Vagina (tissue), 2 donors: ENCODE measurements around the gene PPDPF. TPM values are rescaled to one million over a fixed set of nuclear protein-coding genes. Genes with fewer than 3 reads are reported as not detected.
A peak's percentile ranks its signal among the peaks of the same experiment; 100 is the strongest.
"Not testable (repeated sequence)": the region's sequence is repeated elsewhere in the genome, so short reads cannot be mapped to it uniquely, and the experiment has no call there.

Experiments used
- DNase-seq, 2 donors: peaks; one replicate each; pipeline ENCODE4 v3.0.0-alpha.2; 2017; ENCODE audit errors: extremely low spot score in 2 of 2
- H3K27ac ChIP-seq: fragments of 200-600 bp; sonication (generic); one replicate; pipeline ENCODE4 v1.5.1; 2019
- H3K27me3 ChIP-seq: fragments of 200-600 bp; sonication (generic); one replicate; pipeline ENCODE4 v1.5.1; 2019
- H3K36me3 ChIP-seq, 2 donors: fragments of 200-600 bp; sonication (generic); one replicate each; pipeline ENCODE4 v1.5.1; 2017 to 2019
- H3K4me1 ChIP-seq: fragments of 200-600 bp; sonication (generic); one replicate; pipeline ENCODE4 v1.5.1; 2019
- H3K4me3 ChIP-seq, 2 donors: fragments of 200-600 bp; sonication (generic); 1 replicate in 1 of 2; 2 replicates in 1 of 2; pipeline ENCODE4 v1.5.1; 2016 to 2019
- H3K9me3 ChIP-seq: fragments of 200-600 bp; sonication (generic); one replicate; pipeline ENCODE4 v1.5.1; 2019
- CTCF ChIP-seq, 3 experiments: fragments of 450-650 bp in 2 of 3; fragments of 200-600 bp in 1 of 3; sonication (generic) in 1 of 3; IDR thresholded peaks; one replicate each; pipeline ENCODE4 v1.5.1; 2017 to 2019; ENCODE audit warnings: antibody characterized with exemption in 3 of 3, mild to moderate bottlenecking in 2 of 3, moderate library complexity in 2 of 3
- POLR2A ChIP-seq, 2 donors: fragments of 450-650 bp; IDR thresholded peaks; one replicate each; pipeline ENCODE4 v1.6.1; 2017; ENCODE audit warnings: antibody characterized with exemption in 2 of 2, mild to moderate bottlenecking in 2 of 2, moderate library complexity in 2 of 2
- POLR2AphosphoS5 ChIP-seq, 2 donors: sonication (generic); formaldehyde crosslinking; IDR thresholded peaks; one replicate each; pipeline ENCODE4 v1.9.0; 2017; ENCODE audit warnings: antibody characterized with exemption in 2 of 2, mild to moderate bottlenecking in 2 of 2, low read depth in 1 of 2; ENCODE audit not compliant: insufficient read depth in 1 of 2
- intact Hi-C: fragments of 100-400 bp; cut with DNase I; formaldehyde crosslinking; loops from one replicate; pipeline ENCODE4 v1.15.1; 2023
- total RNA-seq: library from RNA; depleted of rRNA; stranded (reverse); fragments of >200 nt; gene quantifications from one replicate; pipeline ENCODE4 v1.2.3, GENCODE V29; 2016

Gene PPDPF
- total RNA-seq, 1 donor from 2014 or later = 198 TPM

- H3K27ac ChIP-seq = no peak overlapping the region
- TF ChIP-seq POLR2AphosphoS5 (IDR thresholded peaks at IDR 0.05; ENCODE audit: insufficient read depth in 1 of 2, low read depth in 1 of 2) = no peak
- no peak for TF ChIP-seq POLR2A (IDR thresholded peaks at IDR 0.05)
- TF ChIP-seq CTCF (IDR thresholded peaks at IDR 0.05) = no peak
- H3K27me3 ChIP-seq = no peaks in the 10 kb centered on the region
- no peak for DNase-seq
- peak overlapping the region in 1 of 2 donors; percentile 13 for H3K4me3 ChIP-seq
- intact Hi-C loops = no loop called here
- H3K9me3 ChIP-seq = no peaks in the 10 kb centered on the region
- H3K4me1 ChIP-seq = peaks cover 2% of the 10 kb centered on the region
- peaks cover 0 to 18% of the 10 kb centered on the region in 2 donors for H3K36me3 ChIP-seq
These were observed 47.0 kb downstream of the PPDPF start for GRCh38 chr20:63567386-63568169.

GRCh38 chr20:63568170-63568981 lies 47.8 kb downstream of the PPDPF start:
- Histone ChIP-seq H3K4me3 (peak overlapping the region in 1 of 2 donors; percentile 13), H3K36me3 (peaks cover 0 to 10% of the 10 kb centered on the region in 2 donors), H3K27ac (no peak overlapping the region), H3K4me1 (peaks cover 10% of the 10 kb centered on the region), H3K9me3 (no peaks in the 10 kb centered on the region), H3K27me3 (no peaks in the 10 kb centered on the region)
- intact Hi-C loops = no loop called here
- no peak for DNase-seq
- no peak for TF ChIP-seq CTCF (IDR thresholded peaks at IDR 0.05)
- no peak for TF ChIP-seq POLR2A (IDR thresholded peaks at IDR 0.05)
- TF ChIP-seq POLR2AphosphoS5 (IDR thresholded peaks at IDR 0.05; ENCODE audit: insufficient read depth in 1 of 2, low read depth in 1 of 2) = no peak

- H3K4me1 ChIP-seq = peaks cover 14% of the 10 kb centered on the region
- H3K27me3 ChIP-seq = no peaks in the 10 kb centered on the region
- intact Hi-C loops = no loop called here
- no peak for DNase-seq
- no peak overlapping the region for H3K27ac ChIP-seq
- H3K4me3 ChIP-seq = no peak overlapping the region
- no peak for TF ChIP-seq POLR2AphosphoS5 (IDR thresholded peaks at IDR 0.05; ENCODE audit: insufficient read depth in 1 of 2, low read depth in 1 of 2)
- TF ChIP-seq CTCF (IDR thresholded peaks at IDR 0.05) = no peak
- TF ChIP-seq POLR2A (IDR thresholded peaks at IDR 0.05) = no peak
- H3K9me3 ChIP-seq = no peaks in the 10 kb centered on the region
- peaks cover 0 to 1% of the 10 kb centered on the region in 2 donors for H3K36me3 ChIP-seq
These were observed 48.7 kb downstream of the PPDPF start for GRCh38 chr20:63568986-63569949.

GRCh38 chr20:63570281-63571086 lies 49.9 kb downstream of the PPDPF start:
- Histone ChIP-seq H3K9me3 (no peaks in the 10 kb centered on the region), H3K27ac (no peak overlapping the region), H3K4me3 (no peak overlapping the region), H3K4me1 (peaks cover 19% of the 10 kb centered on the region), H3K27me3 (no peaks in the 10 kb centered on the region), H3K36me3 (no peaks in the 10 kb centered on the region)
- TF ChIP-seq POLR2A (IDR thresholded peaks at IDR 0.05) (no peak), CTCF (IDR thresholded peaks at IDR 0.05) (no peak), POLR2AphosphoS5 (IDR thresholded peaks at IDR 0.05; ENCODE audit: insufficient read depth in 1 of 2, low read depth in 1 of 2) (no peak)
- no peak for DNase-seq
- intact Hi-C loops = no loop called here

GRCh38 chr20:63571087-63571478 lies 50.5 kb downstream of the PPDPF start:
- H3K27me3 ChIP-seq, H3K9me3 ChIP-seq, intact Hi-C loops, H3K27ac ChIP-seq, H3K36me3 ChIP-seq, DNase-seq, H3K4me3 ChIP-seq: not testable (repeated sequence)
- peaks cover 19% of the 10 kb centered on the region for H3K4me1 ChIP-seq
